Neuron (in vitro differentiated cells): Measurements from ENCODE around the gene ACIN1.
A peak's percentile ranks its signal among the peaks of the same experiment; 100 is the strongest.

Source experiments
- H2AFZ ChIP-seq: one replicate; pipeline ENCODE4 v1.6.1; 2013; ENCODE audit warnings: low read depth, mild to moderate bottlenecking, inconsistent platforms, low read length, moderate library complexity
- H3K27me3 ChIP-seq: one replicate; pipeline ENCODE4 v1.6.1; 2013; ENCODE audit warnings: low read length; ENCODE audit not compliant: insufficient read depth
- H3K36me3 ChIP-seq: one replicate; pipeline ENCODE4 v1.6.1; 2013; ENCODE audit warnings: low read length; ENCODE audit not compliant: insufficient read depth
- H3K4me1 ChIP-seq: one replicate; pipeline ENCODE4 v1.6.1; 2013; ENCODE audit warnings: low read length; ENCODE audit not compliant: insufficient read depth
- H3K4me3 ChIP-seq: 2 replicates; pipeline ENCODE4 v1.5.1; 2013; ENCODE audit warnings: mild to moderate bottlenecking, low read length, moderate library complexity
- H3K9me3 ChIP-seq: one replicate; pipeline ENCODE4 v1.6.1; 2013; ENCODE audit warnings: low read length

ACIN1 gene

GRCh38 chr14:23063601-23064000 is 31.3 kb downstream of the ACIN1 start:
- Histone ChIP-seq H2AFZ (no peak overlapping the region), H3K4me3 (no peak overlapping the region), H3K9me3 (no peaks in the 10 kb centered on the region), H3K36me3 (peaks cover 89% of the 10 kb centered on the region), H3K27me3 (no peaks in the 10 kb centered on the region), H3K4me1 (peaks cover 8% of the 10 kb centered on the region)

- no peak overlapping the region for H2AFZ ChIP-seq
- peaks cover 77% of the 10 kb centered on the region for H3K36me3 ChIP-seq
- no peak overlapping the region for H3K4me3 ChIP-seq
Observed at GRCh38 chr14:23062002-23062401, 32.9 kb downstream of the ACIN1 start.

GRCh38 chr14:23060536-23061260 is 34.2 kb downstream of the ACIN1 start:
- peaks cover 65% of the 10 kb centered on the region for H3K36me3 ChIP-seq
- no peaks in the 10 kb centered on the region for H3K9me3 ChIP-seq
- H3K4me3 ChIP-seq, result no peak overlapping the region
- peaks cover 16% of the 10 kb centered on the region for H3K4me1 ChIP-seq
- H2AFZ ChIP-seq, result no peak overlapping the region
- no peaks in the 10 kb centered on the region for H3K27me3 ChIP-seq

More at GRCh38 chr14:23062002-23062401, 32.9 kb downstream of the ACIN1 start:
- H3K9me3 ChIP-seq, result no peaks in the 10 kb centered on the region
- peaks cover 4% of the 10 kb centered on the region for H3K4me1 ChIP-seq
- H3K27me3 ChIP-seq, result no peaks in the 10 kb centered on the region

- Histone ChIP-seq H3K36me3 (peaks cover 52% of the 10 kb centered on the region), H3K27me3 (no peaks in the 10 kb centered on the region), H3K4me1 (peaks cover 16% of the 10 kb centered on the region), H3K9me3 (no peaks in the 10 kb centered on the region), H3K4me3 (no peak overlapping the region), H2AFZ (no peak overlapping the region)
Observed at GRCh38 chr14:23058654-23059504, 36.1 kb downstream of the ACIN1 start.

GRCh38 chr14:23057757-23058653 is 36.9 kb downstream of the ACIN1 start:
- H3K4me3 ChIP-seq, result peak overlapping the region; percentile 65
- H3K9me3 ChIP-seq, result no peaks in the 10 kb centered on the region
- peaks cover 16% of the 10 kb centered on the region for H3K4me1 ChIP-seq
- H3K36me3 ChIP-seq, result peaks cover 52% of the 10 kb centered on the region
- H3K27me3 ChIP-seq, result no peaks in the 10 kb centered on the region
- H2AFZ ChIP-seq, result no peak overlapping the region

GRCh38 chr14:23056956-23057756 is 37.8 kb downstream of the ACIN1 start, which contains the start of gene CDH24:
TSS of gene CDH24 (minus strand) at chr14:23057520. CDS start at chr14:23055733, 1,787 bp downstream.
- Histone ChIP-seq H3K4me3 (peak within 1 kb of the TSS; percentile 65), H3K9me3 (no peaks in the 10 kb centered on the region), H3K36me3 (peaks cover 45% of the 10 kb centered on the region), H3K4me1 (peaks cover 16% of the 10 kb centered on the region), H3K27me3 (no peaks in the 10 kb centered on the region), H2AFZ (peak within 1 kb of the TSS; percentile 51)

GRCh38 chr14:23056145-23056955 is 38.6 kb downstream of the ACIN1 start:
- Histone ChIP-seq H3K36me3 (peaks cover 42% of the 10 kb centered on the region), H3K27me3 (no peaks in the 10 kb centered on the region), H3K9me3 (no peaks in the 10 kb centered on the region), H3K4me1 (peaks cover 16% of the 10 kb centered on the region), H2AFZ (peak overlapping the region; percentile 51), H3K4me3 (peak overlapping the region; percentile 65)

- Histone ChIP-seq H3K36me3 (peaks cover 40% of the 10 kb centered on the region), H3K27me3 (no peaks in the 10 kb centered on the region), H3K9me3 (no peaks in the 10 kb centered on the region), H3K4me3 (no peak overlapping the region), H3K4me1 (peaks cover 16% of the 10 kb centered on the region), H2AFZ (no peak overlapping the region)
Observed at GRCh38 chr14:23055621-23056144, 39.3 kb downstream of the ACIN1 start.

- Histone ChIP-seq H3K4me3 (no peak overlapping the region), H3K27me3 (no peaks in the 10 kb centered on the region), H3K9me3 (no peaks in the 10 kb centered on the region), H2AFZ (no peak overlapping the region), H3K36me3 (peaks cover 43% of the 10 kb centered on the region), H3K4me1 (peaks cover 16% of the 10 kb centered on the region)
Observed at GRCh38 chr14:23055147-23055550, 39.8 kb downstream of the ACIN1 start.

- no peak overlapping the region for H3K4me3 ChIP-seq
- peaks cover 44% of the 10 kb centered on the region for H3K36me3 ChIP-seq
- no peaks in the 10 kb centered on the region for H3K27me3 ChIP-seq
- H3K9me3 ChIP-seq, result no peaks in the 10 kb centered on the region
- no peak overlapping the region for H2AFZ ChIP-seq
- peaks cover 16% of the 10 kb centered on the region for H3K4me1 ChIP-seq
Observed at GRCh38 chr14:23054000-23054811, 40.7 kb downstream of the ACIN1 start.

GRCh38 chr14:23053426-23053825 is 41.5 kb downstream of the ACIN1 start:
- peaks cover 16% of the 10 kb centered on the region for H3K4me1 ChIP-seq
- peaks cover 5% of the 10 kb centered on the region for H3K9me3 ChIP-seq
- H3K27me3 ChIP-seq, result no peaks in the 10 kb centered on the region
- no peak overlapping the region for H3K4me3 ChIP-seq
- no peak overlapping the region for H2AFZ ChIP-seq
- H3K36me3 ChIP-seq, result peaks cover 43% of the 10 kb centered on the region
